ENCODE data around the gene WIZ.
"Not testable (repeated sequence)": the region's sequence is repeated elsewhere in the genome, so short reads cannot be mapped to it uniquely, and the experiment has no call there.

Gene WIZ

GRCh38 chr19:15411351-15411750 lies 38.4 kb downstream of the WIZ start:
- DNase-seq (ENCODE audit: low read depth): not testable (repeated sequence)

GRCh38 chr19:15404780-15405211 lies 45.0 kb downstream of the WIZ start:
- DNase-seq (ENCODE audit: low read depth): no peak

GRCh38 chr19:15404097-15404779 lies 45.5 kb downstream of the WIZ start:
- DNase-seq (ENCODE audit: low read depth): no peak

GRCh38 chr19:15403151-15403531 lies 46.6 kb downstream of the WIZ start:
- DNase-seq (ENCODE audit: low read depth): no peak

- no peak for DNase-seq (ENCODE audit: low read depth)
Observed at GRCh38 chr19:15402411-15403150, 47.2 kb downstream of the WIZ start.

GRCh38 chr19:15401397-15401710 lies 48.4 kb downstream of the WIZ start:
- DNase-seq (ENCODE audit: low read depth): no peak

GRCh38 chr19:15400521-15401396 lies 49.0 kb downstream of the WIZ start:
- DNase-seq (ENCODE audit: low read depth): no peak

- DNase-seq (ENCODE audit: low read depth): no peak
Observed at GRCh38 chr19:15399635-15400034, 50.1 kb downstream of the WIZ start.

- DNase-seq (ENCODE audit: low read depth): no peak
Observed at GRCh38 chr19:15399234-15399515, 50.6 kb downstream of the WIZ start.

GRCh38 chr19:15398501-15399233 lies 51.1 kb downstream of the WIZ start:
- DNase-seq (ENCODE audit: low read depth): no peak

- no peak for DNase-seq (ENCODE audit: low read depth)
Observed at GRCh38 chr19:15397782-15398181, 52.0 kb downstream of the WIZ start.

- DNase-seq (ENCODE audit: low read depth): no peak
Observed at GRCh38 chr19:15397236-15397635, 52.5 kb downstream of the WIZ start.

- no peak for DNase-seq (ENCODE audit: low read depth)
Observed at GRCh38 chr19:15396436-15396835, 53.3 kb downstream of the WIZ start.

GRCh38 chr19:15395251-15395650 lies 54.5 kb downstream of the WIZ start:
- not testable (repeated sequence) for DNase-seq (ENCODE audit: low read depth)

GRCh38 chr19:15394426-15394825 lies 55.3 kb downstream of the WIZ start:
- no peak for DNase-seq (ENCODE audit: low read depth)

- no peak for DNase-seq (ENCODE audit: low read depth)
Observed at GRCh38 chr19:15393963-15394362, 55.8 kb downstream of the WIZ start.

- DNase-seq (ENCODE audit: low read depth): no peak
Observed at GRCh38 chr19:15390814-15391213, 58.9 kb downstream of the WIZ start.

- DNase-seq (ENCODE audit: low read depth): no peak
Observed at GRCh38 chr19:15381864-15382263, 67.9 kb downstream of the WIZ start.

GRCh38 chr19:15381429-15381828 lies 68.3 kb downstream of the WIZ start:
- DNase-seq (ENCODE audit: low read depth): no peak

- no peak for DNase-seq (ENCODE audit: low read depth)
Observed at GRCh38 chr19:15379999-15380647, 69.6 kb downstream of the WIZ start.

GRCh38 chr19:15379083-15379998 lies 70.4 kb downstream of the WIZ start, which contains the start of gene AKAP8:
AKAP8 (minus strand) TSS chr19:15379787; CDS start chr19:15379731, 56 bp downstream.
- DNase-seq (ENCODE audit: low read depth): peak; percentile 96

All from stromal cell of bone marrow (primary cell).